NCI-H1694 (cell line): ENCODE measurements around the gene FAM237B.
A peak's percentile ranks its signal among the peaks of the same experiment; 100 is the strongest.
"Not testable (repeated sequence)": the region's sequence is repeated elsewhere in the genome, so short reads cannot be mapped to it uniquely, and the experiment has no call there.

Experiments used
- DNase-seq: peaks from one replicate; lab custom pipeline; 2025; lab: John Stamatoyannopoulos, UW

The FAM237B gene

GRCh38 chr7:90320801-90321494, at the start of gene FAM237B:
Gene FAM237B, minus strand, starts transcription at chr7:90321304. Its CDS starts 1,556 bp downstream, at chr7:90319748.
- no peak for DNase-seq

DNA sequence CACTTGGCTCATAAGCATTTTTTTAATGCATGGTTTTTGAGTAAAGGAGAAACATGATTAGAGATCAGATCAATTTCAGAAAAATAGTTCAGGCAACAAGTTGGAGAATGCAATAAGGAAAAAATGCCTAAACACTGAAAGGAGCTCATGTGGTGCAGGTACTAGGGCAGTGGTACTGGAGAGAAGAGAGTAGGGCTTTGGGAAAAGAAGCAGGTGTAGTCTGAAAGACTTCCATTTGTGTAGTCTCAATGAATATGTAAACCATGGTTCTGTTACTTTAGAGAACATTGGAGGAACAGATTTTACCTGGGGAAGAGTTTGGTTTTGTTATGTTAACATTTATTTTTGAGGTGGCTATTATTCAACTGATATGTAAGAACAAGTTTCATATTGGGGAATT, 30.9 kb upstream of the FAM237B start:
- no peak for DNase-seq

- DNase-seq = not testable (repeated sequence)
Measured at GRCh38 chr7:90350032-90350431, 28.9 kb upstream of the FAM237B start.

GRCh38 chr7:90349305-90349704, 28.2 kb upstream of the FAM237B start:
- DNase-seq = no peak

- no peak for DNase-seq
Measured at GRCh38 chr7:90347759-90348158, 26.7 kb upstream of the FAM237B start.

- DNase-seq = peak; percentile 94
Measured at GRCh38 chr7:90346336-90347125, 25.4 kb upstream of the FAM237B start, which contains the start of gene GTPBP10. Gene GTPBP10, plus strand, starts transcription at chr7:90346716. Its CDS starts 26 bp downstream, at chr7:90346742.

DNA sequence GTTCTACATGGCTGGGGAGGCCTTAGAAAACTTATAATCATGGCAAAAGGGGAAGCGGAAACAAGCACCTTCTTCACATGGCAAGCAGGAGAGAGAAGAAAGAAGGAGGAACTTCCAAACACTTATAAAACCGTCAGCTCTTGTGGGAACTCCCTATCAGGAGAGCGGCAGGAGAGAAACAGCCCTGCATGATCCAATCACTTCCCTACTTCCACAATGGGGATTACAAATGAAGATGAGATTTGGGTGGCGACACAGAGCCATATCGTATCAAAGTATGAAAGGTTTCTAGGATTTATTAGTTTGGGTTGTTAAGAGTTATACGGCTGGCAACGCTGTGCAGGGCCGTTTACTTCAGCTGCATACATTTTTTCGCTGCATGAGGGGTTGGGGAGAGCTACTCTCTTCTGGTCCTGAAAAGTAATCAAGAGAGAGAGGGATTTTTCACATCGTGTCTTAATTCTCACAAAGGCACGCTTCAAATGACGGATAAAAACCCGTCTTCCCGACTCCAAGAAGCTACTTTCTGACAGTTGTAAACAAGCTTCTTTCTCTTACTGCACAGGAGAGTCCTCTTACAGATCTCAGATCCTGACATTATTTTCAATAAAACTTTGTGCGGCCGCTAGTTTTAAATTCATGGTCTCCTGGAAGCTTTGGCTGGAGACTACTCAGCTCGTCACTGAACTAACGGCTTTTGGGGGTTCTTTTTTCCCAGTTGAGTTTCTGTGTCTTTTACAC, 24.7 kb upstream of the FAM237B start:
- DNase-seq = no peak

DNA sequence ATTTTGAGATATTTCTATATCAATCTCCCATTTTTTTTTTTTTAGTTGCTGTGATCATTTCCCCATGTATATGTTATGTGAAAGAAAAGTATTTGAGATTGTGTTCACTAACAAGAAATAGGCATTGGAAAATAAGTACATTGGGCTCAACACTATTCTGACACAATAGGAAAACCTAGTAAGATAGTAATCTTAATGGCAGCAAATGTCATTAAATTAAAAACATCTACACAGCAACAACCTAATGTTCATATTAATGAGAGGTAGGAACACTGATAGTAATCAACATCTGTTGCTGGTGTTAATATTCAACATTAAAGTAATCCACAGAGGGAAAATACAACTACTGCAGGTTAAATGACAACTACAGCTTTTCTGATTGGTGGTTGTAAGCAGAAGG, 23.9 kb upstream of the FAM237B start:
- DNase-seq = no peak

DNA sequence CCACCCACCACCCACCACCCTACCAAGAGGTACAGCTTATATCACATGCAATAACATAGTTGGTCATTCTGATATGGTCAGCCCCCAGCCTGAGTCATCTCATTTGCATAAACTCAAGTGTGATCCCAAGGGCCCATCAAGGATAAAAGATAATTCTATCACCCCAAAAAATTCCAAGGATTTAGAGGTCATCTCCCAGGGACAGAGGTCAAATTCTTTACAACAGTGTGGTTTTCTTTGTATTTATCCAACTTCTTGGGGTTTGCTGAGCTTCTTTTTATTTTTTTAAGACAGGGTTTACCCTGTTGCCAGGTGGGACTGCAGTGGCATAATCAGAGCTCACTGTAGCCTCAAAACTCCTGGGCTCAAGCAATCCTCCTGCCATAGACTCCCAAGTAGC, 16.0 kb upstream of the FAM237B start:
- DNase-seq = no peak

DNA sequence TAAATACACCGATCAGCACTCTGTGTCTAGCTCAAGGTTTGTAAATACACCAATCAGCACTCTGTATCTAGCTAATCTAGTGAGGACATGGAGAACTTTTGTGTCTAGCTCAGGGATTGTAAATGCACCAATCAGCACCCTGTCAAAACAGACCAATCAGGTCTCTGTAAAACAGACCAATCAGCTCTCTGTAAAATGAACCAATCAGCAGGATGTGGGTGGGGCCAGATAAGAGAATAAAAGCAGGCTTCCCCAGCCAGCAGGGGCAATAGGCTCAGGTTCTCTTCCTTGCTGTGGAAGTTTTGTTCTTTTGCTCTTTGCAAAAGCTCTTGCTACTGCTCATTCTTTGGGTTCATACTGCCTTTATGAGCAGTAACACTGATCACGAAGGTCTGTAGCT, 13.8 kb upstream of the FAM237B start:
- not testable (repeated sequence) for DNase-seq

DNA sequence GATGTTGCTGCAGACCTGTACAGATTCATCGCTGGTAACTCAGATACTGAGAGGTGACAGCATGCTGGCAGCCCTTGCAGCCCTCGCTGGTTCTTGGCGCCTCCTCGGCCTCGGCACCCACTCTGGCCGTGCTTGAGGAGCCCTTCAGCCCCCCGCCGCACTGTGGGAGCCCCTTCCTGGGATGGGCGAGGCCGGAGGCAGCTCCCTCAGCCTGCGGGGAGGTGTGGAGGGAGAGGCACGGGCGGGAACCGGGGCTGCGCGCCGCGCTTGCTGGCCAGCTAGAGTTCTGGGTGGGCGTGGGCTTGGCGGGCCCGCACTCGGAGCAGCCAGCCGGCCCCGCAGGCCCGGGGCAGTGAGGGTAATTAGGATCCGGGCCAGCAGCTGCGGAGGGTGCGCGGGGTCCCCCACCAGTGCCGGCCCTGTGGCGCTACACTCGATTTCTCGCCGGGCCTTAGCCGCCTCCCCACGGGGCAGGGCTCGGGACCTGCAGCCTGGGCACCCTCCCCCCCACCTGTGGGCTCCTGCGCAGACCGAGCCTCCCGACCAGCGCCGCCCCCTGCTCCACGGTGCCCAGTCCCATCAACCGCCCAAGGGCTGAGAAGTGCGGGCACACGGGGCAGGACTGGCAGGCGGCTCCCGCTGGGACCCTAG, 13.2 kb upstream of the FAM237B start:
- no peak for DNase-seq

GRCh38 chr7:90326500-90326899, 5.4 kb upstream of the FAM237B start:
- DNase-seq = no peak

- DNase-seq = no peak
Measured at GRCh38 chr7:90322837-90323236, 1.7 kb upstream of the FAM237B start.

GRCh38 chr7:90320418-90320800, 695 bp downstream of the FAM237B start:
- no peak for DNase-seq

DNA sequence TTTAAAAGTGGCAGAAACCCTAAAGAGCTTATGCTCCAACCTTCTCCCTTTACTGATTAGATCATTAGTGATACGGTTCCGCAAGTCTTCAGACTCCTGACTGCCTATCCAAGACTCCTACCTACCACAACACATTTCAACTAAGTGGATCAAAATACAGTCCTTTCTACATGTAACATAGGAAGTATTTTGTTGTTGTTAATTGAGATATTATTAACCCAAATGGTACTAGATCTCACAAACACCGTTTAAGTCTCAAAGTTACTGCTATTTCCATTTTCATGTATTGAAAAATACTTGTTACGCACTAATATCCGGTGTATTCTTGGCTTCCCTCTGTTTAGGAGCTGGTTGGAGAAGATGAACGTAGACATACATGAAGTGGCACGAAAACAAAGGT, 1.1 kb downstream of the FAM237B start:
- DNase-seq = no peak

- no peak for DNase-seq
Measured at GRCh38 chr7:90313907-90314306, 7.2 kb downstream of the FAM237B start.

DNA sequence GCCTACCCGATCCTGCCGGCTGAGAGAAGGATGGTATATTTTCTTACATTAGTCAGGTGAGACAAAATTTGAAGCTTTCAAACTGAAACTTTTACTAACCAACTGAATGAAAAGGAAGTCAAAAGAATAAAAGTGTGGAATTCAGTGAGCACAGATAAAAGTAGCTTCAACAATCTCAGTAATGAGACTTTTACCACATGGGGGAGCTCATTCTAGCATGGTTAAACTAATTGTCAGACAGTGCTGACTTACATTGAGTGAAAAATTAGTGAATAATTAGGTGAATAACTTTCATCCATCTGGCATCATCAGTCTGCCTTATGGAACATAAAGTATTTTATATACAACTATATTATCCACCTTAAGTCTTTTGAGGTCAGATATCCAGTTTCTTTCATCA, 8.4 kb downstream of the FAM237B start:
- peak; percentile 2 for DNase-seq

DNA sequence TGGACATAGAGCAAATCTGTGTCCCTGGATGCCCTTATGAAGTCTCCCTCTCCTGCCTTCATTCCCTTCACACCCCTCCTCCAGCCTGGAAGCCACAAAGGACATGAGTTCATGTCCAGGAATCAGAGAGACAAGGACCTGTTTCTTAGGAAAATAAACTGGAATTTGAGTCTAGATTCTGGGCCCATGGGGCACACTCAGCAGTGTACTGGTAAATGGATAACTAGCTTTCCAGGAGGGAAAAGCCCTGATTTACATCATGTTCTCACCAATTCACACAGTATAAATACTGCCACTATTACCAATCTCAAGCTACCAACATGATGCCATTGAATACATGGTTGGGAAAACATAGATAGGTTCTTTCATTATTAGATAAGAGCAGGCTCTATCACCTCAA, 9.9 kb downstream of the FAM237B start:
- DNase-seq = no peak

DNA sequence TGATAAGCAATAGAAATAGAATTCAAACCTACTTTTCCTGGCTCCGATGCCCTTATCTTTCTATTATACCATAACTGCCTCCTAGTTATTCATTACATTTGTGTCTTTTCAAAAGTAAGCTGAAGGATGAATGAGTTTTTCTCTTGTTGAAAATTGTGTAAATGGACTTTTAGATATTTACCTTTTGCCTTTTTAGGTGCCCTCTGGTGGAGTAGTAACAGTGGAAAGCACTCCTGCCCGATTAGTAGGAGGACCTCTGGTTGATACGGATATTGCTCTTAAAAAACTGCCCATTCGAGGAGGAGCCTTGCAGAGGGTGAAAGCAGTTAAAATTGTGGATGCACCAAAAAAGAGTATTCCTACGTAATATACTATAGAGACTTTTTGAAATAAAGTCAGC, 11.2 kb downstream of the FAM237B start:
- DNase-seq = no peak

DNA sequence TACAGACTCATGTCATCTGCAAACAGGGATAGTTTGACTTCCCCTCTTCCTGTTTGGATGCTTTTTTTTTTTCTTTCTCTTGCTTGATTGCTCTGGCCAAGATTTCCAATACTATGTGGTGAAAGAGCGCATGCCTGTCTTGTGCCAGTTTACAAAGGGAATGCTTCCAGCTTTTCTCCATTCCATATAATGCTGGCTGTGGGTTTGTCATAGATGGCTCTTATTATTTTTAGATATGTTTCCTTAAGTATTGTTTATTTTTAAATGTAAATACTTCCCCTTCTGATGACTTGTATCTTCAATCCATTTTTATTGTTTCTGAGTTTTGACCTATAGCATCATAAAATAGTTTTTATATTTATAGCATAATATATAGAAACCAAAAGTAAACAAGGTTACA, 17.9 kb downstream of the FAM237B start:
- DNase-seq = no peak

DNA sequence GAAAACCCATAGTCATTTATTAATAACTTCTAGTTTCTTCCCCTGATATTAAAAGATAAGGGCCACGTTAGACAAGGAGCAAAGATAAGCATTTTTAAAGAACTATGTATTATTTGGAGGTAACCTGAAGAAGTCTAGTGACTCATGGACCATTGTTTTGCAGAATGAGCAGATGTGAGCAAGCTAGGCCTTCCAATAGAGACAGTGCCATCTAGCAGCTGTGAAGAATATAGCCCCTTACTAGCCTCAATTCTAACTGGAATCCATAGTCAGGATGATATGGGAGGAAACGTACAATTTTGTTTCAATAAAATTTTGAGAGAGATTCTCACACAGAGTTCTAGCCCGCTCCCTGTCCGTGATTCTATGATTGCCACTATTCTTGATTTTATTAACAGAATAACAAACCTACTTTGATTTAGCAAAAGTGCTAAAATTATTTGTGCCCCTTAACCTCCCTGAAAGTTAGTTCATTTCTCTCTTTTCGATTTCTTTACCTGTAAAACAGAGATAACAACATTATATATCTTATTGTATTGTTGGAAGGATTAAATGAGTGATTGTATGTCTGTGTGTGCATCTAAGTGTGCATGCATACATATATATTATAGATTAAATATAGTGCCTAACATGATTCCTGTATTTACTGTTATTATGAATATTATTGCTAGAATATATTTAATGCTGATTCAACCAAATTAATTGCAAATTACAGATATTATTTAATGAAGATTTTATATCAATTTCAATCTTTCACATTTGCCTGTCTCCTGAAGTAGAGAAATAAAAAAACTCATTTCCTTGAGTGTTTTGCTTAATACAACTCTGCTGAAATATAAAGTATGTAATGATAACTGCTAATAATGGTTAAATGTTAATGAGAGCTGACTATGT, 22.7 kb downstream of the FAM237B start:
- peak; percentile 42 for DNase-seq
